22Rv1 (cell line): ENCODE results near the gene PLPP7.

Experiments
- ZFX ChIP-seq: fragments of 450-650 bp; IDR thresholded peaks from 2 replicates; pipeline ENCODE4 v1.6.1; 2017; ENCODE audit warnings: antibody characterized with exemption, borderline replicate concordance
- TF ChIP-seq, protein P1 (sequence below): fragments of 450-650 bp; IDR thresholded peaks from 2 replicates; pipeline ENCODE4 v1.5.1; 2017; ENCODE audit warnings: mild to moderate bottlenecking

- TF ChIP-seq, protein P1, sequence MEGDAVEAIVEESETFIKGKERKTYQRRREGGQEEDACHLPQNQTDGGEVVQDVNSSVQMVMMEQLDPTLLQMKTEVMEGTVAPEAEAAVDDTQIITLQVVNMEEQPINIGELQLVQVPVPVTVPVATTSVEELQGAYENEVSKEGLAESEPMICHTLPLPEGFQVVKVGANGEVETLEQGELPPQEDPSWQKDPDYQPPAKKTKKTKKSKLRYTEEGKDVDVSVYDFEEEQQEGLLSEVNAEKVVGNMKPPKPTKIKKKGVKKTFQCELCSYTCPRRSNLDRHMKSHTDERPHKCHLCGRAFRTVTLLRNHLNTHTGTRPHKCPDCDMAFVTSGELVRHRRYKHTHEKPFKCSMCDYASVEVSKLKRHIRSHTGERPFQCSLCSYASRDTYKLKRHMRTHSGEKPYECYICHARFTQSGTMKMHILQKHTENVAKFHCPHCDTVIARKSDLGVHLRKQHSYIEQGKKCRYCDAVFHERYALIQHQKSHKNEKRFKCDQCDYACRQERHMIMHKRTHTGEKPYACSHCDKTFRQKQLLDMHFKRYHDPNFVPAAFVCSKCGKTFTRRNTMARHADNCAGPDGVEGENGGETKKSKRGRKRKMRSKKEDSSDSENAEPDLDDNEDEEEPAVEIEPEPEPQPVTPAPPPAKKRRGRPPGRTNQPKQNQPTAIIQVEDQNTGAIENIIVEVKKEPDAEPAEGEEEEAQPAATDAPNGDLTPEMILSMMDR, result no peak
- no peak for TF ChIP-seq ZFX
Observed at GRCh38 chr9:131266266-131267229, 23.0 kb upstream of the PLPP7 start.
